Smooth muscle cell (in vitro differentiated cells): ENCODE data around the gene CETP. TPM values are rescaled to one million over a fixed set of nuclear protein-coding genes. Genes with fewer than 3 reads are reported as not detected.

Source experiments
- DNase-seq: peaks from one replicate; lab custom pipeline; 2025; ENCODE audit not compliant: unreplicated experiment; lab: John Stamatoyannopoulos, UW
- H2AFZ ChIP-seq: fragments of 200-600 bp; sonication (generic); 2 replicates; pipeline ENCODE4 v1.6.0; 2016; ENCODE audit warnings: antibody characterized with exemption, low read depth, mild to moderate bottlenecking
- H3F3A ChIP-seq: fragments of 200-600 bp; sonication (generic); 2 replicates; pipeline ENCODE4 v1.6.0; 2017; ENCODE audit warnings: antibody characterized with exemption, low read depth
- H3K27ac ChIP-seq: fragments of 200-600 bp; sonication (generic); 2 replicates; pipeline ENCODE4 v1.5.1; 2016; ENCODE audit warnings: low read depth, mild to moderate bottlenecking
- H3K27me3 ChIP-seq: fragments of 200-600 bp; sonication (generic); 2 replicates; pipeline ENCODE4 v1.6.1; 2016; ENCODE audit warnings: low read depth, mild to moderate bottlenecking
- H3K36me3 ChIP-seq: fragments of 200-600 bp; sonication (generic); 2 replicates; pipeline ENCODE4 v1.5.1; 2016; ENCODE audit warnings: low read depth
- H3K4me1 ChIP-seq: fragments of 200-600 bp; sonication (generic); 2 replicates; pipeline ENCODE4 v1.5.1; 2016; ENCODE audit warnings: low read depth
- H3K4me2 ChIP-seq: fragments of 200-600 bp; sonication (generic); 2 replicates; pipeline ENCODE4 v1.6.0; 2016; ENCODE audit warnings: mild to moderate bottlenecking
- H3K4me3 ChIP-seq: fragments of 200-600 bp; sonication (generic); 2 replicates; pipeline ENCODE4 v1.5.1; 2016; ENCODE audit warnings: mild to moderate bottlenecking
- H3K79me2 ChIP-seq: fragments of 200-600 bp; sonication (generic); 2 replicates; pipeline ENCODE4 v1.6.0; 2016; ENCODE audit warnings: low read depth, mild to moderate bottlenecking
- H3K9ac ChIP-seq: fragments of 200-600 bp; sonication (generic); 2 replicates; pipeline ENCODE4 v1.6.0; 2016; ENCODE audit warnings: low read depth
- H3K9me3 ChIP-seq: fragments of 200-600 bp; sonication (generic); replicated peaks from 2 replicates; pipeline ENCODE4 v1.5.1; 2016; ENCODE audit warnings: low read depth
- H4K20me1 ChIP-seq: fragments of 200-600 bp; sonication (generic); 2 replicates; pipeline ENCODE4 v1.6.0; 2016; ENCODE audit warnings: low read depth
- CTCF ChIP-seq: fragments of 200-600 bp; sonication (generic); IDR thresholded peaks from 2 replicates; pipeline ENCODE4 v1.5.1; 2017; ENCODE audit warnings: borderline replicate concordance, mild to moderate bottlenecking, antibody characterized with exemption; ENCODE audit not compliant: insufficient read depth, poor library complexity, severe bottlenecking
- WGBS: methylation state at CpG from one replicate; pipeline ENCODE4 v1.1.7; 2016; ENCODE audit warnings: low lambda C conversion rate; 5-methylcytosine and 5-hydroxymethylcytosine counted together
- polyA plus RNA-seq: library from polyadenylated mRNA; unstranded; fragments of >200 nt; fragmentation: Nextera tagmentation; extraction: Ambion mirVana; gene quantifications from 2 replicates; pipeline ENCODE4 v1.2.1, GENCODE V29; 2016
- total RNA-seq: library from RNA; depleted of rRNA; stranded (reverse); fragments of >200 nt; gene quantifications from 2 replicates; pipeline ENCODE4 v1.2.3, GENCODE V29; 2014

Gene CETP
- total and polyA plus RNA-seq, 2 experiments from 2014 or later, result not detected

- Histone ChIP-seq H3F3A (no peaks in the 10 kb centered on the region), H3K9ac (no peak overlapping the region), H4K20me1 (no peaks in the 10 kb centered on the region), H2AFZ (no peak overlapping the region), H3K36me3 (no peaks in the 10 kb centered on the region), H3K27ac (no peak overlapping the region), H3K79me2 (no peaks in the 10 kb centered on the region), H3K4me1 (no peaks in the 10 kb centered on the region), H3K4me3 (no peak overlapping the region), H3K27me3 (no peaks in the 10 kb centered on the region), H3K9me3 (no peaks in the 10 kb centered on the region), H3K4me2 (no peak overlapping the region)
- DNase-seq, result no peak
- no peak for TF ChIP-seq CTCF
- 94% methylated on average over 3 of the region's 3 CpGs for WGBS
These were observed 45.8 kb downstream of the CETP start for GRCh38 chr16:57007530-57007929.

- DNase-seq, result no peak
- Histone ChIP-seq H3K9ac (no peak overlapping the region), H4K20me1 (no peaks in the 10 kb centered on the region), H3K27ac (no peak overlapping the region), H3K4me1 (no peaks in the 10 kb centered on the region), H2AFZ (no peak overlapping the region), H3K9me3 (no peaks in the 10 kb centered on the region), H3K27me3 (no peaks in the 10 kb centered on the region), H3K4me2 (no peak overlapping the region), H3K4me3 (no peak overlapping the region), H3K79me2 (no peaks in the 10 kb centered on the region), H3F3A (no peaks in the 10 kb centered on the region), H3K36me3 (no peaks in the 10 kb centered on the region)
- WGBS, result 96% methylated on average over 1 of the region's 1 CpG
- no peak for TF ChIP-seq CTCF
These were observed 46.7 kb downstream of the CETP start for GRCh38 chr16:57008440-57008839.

- no peaks in the 10 kb centered on the region for H3K9me3 ChIP-seq
- no peak for DNase-seq
- no peaks in the 10 kb centered on the region for H3F3A ChIP-seq
- H4K20me1 ChIP-seq, result no peaks in the 10 kb centered on the region
- no peaks in the 10 kb centered on the region for H3K4me1 ChIP-seq
- 86% methylated on average over 2 of the region's 2 CpGs for WGBS
- H3K27me3 ChIP-seq, result no peaks in the 10 kb centered on the region
- H3K9ac ChIP-seq, result no peak overlapping the region
- no peak overlapping the region for H3K4me2 ChIP-seq
- H2AFZ ChIP-seq, result no peak overlapping the region
- H3K36me3 ChIP-seq, result no peaks in the 10 kb centered on the region
- H3K27ac ChIP-seq, result no peak overlapping the region
- no peaks in the 10 kb centered on the region for H3K79me2 ChIP-seq
- TF ChIP-seq CTCF, result no peak
- H3K4me3 ChIP-seq, result no peak overlapping the region
These were observed 48.0 kb downstream of the CETP start for GRCh38 chr16:57009643-57010170.

GRCh38 chr16:57012353-57012752 is 50.6 kb downstream of the CETP start:
- no peak for TF ChIP-seq CTCF
- H3K79me2 ChIP-seq, result no peaks in the 10 kb centered on the region
- WGBS, result 91% methylated on average over 13 of the region's 13 CpGs

More at GRCh38 chr16:57012353-57012752, 50.6 kb downstream of the CETP start:
- H2AFZ ChIP-seq, result no peak overlapping the region
- no peak for DNase-seq
- no peaks in the 10 kb centered on the region for H3K4me1 ChIP-seq
- no peaks in the 10 kb centered on the region for H3F3A ChIP-seq
- no peaks in the 10 kb centered on the region for H3K27me3 ChIP-seq
- H4K20me1 ChIP-seq, result no peaks in the 10 kb centered on the region
- H3K9me3 ChIP-seq, result no peaks in the 10 kb centered on the region
- no peak overlapping the region for H3K9ac ChIP-seq
- no peak overlapping the region for H3K4me2 ChIP-seq
- no peaks in the 10 kb centered on the region for H3K36me3 ChIP-seq
- H3K4me3 ChIP-seq, result no peak overlapping the region
- no peak overlapping the region for H3K27ac ChIP-seq
